Central memory CD4-positive, alpha-beta T cell (primary cell): Measurements from ENCODE around the gene FRMD3.

Source experiments
- DNase-seq: peaks from one replicate; pipeline ENCODE4 v3.0.0; 2022

Gene FRMD3

DNA sequence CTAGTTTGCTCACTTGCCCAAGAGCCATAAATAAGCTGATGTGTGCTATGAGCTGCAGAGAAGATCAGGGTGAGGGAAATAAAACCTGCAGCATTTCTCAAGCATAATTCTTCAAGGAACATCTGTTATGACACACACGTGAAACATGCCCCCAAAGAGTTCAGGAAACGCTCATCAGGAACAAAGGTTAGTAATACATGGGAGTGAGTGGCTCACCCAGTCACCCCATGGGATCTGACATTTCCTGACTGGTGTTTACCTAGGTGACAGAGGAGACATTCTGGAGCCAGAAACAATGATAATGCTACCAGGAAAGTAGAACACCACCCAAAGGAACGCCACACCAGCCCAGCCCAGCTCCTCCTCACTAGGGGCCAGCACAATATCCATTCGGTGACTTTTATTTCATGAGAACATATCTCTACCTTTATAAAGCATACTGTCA is 66.0 kb downstream of the FRMD3 start:
- DNase-seq, result no peak

DNA sequence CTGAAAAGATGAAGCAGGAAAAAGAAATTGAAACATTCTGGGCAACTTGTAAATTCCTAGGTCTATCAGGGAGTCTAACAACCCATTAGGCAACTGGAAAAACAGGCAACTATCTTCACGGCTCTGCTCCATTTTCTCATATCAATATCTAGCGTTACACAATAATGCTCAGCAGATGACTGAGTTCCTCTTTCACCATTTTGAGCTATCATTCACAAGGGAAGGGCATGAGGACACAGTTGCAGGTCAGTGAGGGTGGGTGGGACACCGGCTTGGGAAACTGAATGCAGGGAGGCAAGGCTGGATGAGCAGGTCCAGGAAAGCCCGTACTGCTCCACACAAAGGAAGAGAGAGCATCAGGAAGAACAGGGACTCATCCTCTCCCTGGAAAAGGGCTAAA is 67.0 kb downstream of the FRMD3 start:
- DNase-seq, result no peak

DNA sequence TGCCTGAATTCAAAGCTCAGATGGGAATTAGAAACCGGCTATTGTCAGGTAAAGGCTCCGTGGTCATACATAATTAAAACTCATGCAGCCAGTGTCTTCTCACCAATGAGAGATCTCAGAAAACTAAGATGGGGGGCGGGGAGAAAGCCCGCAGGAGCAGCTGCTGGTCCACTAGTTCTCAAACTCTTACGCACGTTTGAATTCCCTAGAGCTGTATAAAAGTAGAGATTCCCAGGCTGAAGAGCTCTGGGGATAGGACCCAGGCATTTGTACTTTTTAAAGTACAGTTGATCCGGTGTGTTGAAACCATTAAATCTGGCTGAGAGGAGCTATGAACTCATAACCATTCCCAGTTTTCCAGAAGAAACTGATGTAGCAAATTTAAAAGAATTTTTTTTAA is 68.5 kb downstream of the FRMD3 start:
- DNase-seq, result no peak

DNA sequence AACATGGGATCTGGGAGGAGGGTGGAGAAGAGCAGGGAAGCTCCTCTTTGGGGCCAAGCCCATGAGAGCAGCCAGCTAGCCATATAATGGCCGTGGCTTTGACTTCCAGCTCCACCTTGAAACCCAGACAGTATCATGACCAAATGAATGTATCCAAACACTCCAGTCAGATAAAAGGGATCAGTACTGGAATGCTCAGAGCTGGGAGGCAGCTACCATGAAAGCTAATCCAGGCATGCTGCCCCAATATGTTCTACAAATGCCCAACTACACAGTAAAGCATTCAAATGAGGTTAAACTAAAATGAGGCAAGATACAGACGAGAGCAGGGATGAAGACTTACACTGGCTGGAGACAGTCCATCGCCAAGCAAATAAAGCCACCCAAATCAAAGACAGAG is 69.4 kb downstream of the FRMD3 start:
- no peak for DNase-seq

DNA sequence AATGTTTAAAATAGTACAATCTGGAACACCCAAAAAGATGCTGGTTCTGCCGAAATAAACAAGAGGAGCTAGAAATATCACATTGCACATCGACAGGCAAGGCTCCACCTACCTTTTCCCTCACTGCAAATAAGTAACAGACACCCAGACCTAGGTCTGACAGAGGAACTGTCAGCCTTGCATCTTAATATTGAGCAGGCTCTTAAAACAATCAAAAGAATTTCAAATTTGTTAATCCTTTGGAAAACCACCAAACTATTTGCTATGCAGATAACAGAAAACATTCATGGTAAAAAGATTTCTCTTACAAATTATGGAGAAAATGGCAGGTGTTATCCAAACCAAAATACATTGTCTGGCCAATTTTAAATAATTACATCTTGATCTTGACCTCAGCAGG is 71.3 kb downstream of the FRMD3 start:
- no peak for DNase-seq

DNA sequence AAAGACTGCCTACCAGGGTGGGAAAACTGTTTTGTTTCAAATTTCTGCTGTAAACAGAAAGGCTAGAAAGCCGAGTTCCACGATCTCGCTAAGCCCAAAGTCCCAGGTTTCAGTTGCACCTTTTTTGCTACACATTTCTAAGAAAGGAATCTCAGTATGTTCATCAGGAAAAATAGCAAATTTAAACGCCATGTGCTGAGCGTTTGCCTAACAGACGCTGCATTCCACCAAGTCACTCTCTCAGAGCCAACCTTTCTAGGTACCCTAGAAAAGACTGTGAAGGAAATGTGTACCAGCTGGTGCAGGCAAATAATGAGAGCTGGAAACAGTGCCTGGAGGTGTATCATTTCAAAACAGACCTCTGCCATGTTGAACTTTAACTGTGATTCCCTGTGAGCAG is 71.8 kb downstream of the FRMD3 start:
- DNase-seq, result no peak

DNA sequence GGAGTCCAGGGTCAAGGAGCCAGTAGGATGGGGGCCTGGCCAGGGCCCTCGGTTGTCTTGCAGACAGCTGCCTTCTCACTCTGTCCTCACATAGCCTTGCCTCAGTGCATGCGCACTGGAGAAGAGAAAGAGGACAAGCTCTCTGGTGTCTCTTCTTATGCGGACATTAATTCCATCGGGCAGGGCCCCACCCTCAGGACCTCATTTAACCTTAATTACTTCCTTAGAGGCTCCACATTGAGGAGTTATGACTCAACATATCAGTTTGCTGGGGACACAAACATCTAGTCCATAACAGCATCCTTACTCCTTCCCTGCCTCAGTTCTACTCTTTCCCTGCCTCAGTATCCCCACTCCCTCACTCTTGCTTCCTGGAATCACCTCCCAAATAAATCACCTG is 78.4 kb downstream of the FRMD3 start:
- DNase-seq, result no peak

DNA sequence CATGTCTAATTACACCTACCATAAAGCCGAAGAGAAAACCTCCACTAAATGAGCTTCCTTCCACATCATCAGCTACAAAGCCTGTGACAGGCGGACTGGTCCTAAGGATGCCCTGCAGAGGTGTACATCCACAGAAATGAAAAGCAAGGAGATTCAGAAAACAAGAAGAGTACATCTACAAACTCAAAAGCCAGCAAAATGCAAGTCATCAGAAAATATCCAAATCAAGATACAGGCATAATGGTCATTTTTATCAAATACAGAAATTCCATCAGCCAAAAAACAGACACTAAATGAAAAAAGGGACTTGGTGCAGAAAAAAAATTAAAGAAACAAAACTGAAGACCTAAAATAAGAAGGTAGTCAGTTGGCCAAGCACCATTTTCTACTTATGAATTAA is 79.7 kb downstream of the FRMD3 start:
- no peak for DNase-seq

DNA sequence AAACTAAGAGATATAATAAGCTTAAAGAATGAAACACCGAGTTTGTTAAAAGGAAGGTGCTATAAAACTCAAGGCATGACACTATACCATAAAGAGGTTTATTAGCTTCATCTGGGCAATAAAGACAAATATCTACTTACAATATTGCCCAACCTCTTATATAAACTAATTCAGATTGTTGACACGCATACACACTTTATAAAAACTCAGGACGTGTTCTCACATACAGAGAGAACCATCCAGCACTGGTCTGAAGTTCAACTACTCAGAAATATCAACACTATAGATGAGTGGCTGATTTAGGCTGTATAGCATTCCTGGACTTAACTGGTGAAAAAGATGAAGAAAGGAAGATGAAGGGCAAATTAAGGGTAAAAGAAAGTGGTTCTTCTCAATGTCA is 81.2 kb downstream of the FRMD3 start:
- DNase-seq, result no peak

DNA sequence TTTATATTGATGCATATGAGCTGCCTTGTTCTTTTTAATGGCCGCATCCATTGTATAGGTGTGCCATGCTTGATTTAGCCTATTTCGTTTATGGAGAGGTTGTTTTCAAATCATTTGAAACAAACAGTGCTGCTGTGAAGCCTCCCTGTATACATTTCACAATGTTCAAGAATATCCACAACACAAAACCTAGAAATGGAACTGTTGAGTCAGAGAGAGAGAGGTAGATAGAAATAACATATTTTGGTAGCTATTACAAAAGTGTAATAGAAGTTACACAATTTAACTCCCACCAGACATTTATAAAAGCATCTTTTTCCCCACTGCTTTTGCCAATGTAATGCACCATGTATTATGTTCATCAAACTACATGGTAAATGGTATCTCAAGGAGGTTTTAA is 82.0 kb downstream of the FRMD3 start:
- DNase-seq, result no peak

DNA sequence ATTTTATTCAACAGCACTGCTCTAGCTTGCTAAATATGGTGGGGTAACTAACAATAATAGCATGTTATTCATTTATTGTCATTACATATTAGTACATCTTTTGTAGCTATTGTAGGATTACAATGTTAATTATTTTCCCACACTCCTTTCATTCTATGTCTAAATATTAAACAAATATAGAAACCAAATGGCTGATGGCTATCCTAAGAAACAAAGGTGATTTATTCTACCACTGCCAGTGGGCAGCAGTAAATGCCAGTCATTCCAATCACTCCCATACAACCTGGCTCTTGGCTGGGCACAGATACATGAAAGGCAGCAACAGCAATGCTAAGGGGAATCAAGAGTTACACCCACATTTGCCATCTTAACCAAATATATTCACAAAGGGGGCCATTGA is 84.1 kb downstream of the FRMD3 start:
- DNase-seq, result no peak

DNA sequence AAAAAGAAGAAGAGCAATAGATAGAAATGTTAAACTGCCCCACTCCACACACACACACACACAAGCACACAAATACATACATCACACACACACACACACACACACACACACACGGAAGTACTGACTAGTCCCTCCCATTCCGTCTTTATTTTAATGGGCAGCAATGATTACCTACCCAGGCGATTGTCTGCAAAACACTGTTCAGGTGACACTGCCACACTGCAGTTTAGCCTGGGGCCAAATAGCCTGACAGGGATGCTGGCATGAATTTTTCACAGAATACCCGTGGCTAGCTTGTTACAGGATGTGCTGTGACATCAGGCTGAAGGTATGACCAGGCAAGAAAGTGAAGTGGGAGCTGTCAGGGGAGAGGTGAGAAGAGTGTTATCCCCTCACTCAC is 86.9 kb downstream of the FRMD3 start:
- no peak for DNase-seq

DNA sequence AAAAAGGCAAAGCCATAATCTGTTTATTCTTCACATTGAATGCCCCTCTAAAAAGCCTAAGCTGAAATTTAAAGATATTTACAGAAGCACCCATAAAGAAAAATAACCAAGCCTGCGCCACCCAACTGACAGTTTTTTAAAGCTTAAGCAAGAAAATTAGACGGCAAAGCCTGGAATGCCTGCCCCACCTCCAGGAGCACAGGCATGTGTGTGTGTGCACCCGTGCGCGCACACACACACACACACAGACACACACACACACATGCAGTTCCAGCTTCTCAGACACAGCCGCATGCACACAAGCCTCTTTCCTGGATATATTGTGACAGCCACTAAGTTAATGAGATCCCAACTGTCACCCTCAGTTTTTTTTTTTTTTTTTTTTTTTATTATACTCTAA is 88.2 kb downstream of the FRMD3 start:
- no peak for DNase-seq

DNA sequence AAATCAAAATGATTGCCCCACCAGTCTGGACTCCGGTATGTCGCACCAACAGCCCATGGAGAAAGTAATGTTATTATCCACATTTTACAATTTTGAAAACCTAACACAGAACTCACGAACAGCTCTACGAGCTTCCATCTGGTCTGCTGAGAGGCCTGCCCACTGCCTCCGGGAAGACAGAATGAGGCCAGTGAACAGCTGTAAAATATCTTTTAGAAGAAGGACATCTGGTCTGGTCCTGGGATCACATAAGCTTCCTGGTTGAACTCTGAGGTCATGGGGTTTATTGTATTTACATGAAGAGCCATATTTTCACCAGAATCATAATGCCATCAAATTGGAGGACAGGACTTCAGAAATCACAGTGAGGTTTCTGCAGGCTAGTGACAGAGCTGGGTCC is 89.0 kb downstream of the FRMD3 start:
- DNase-seq, result no peak

DNA sequence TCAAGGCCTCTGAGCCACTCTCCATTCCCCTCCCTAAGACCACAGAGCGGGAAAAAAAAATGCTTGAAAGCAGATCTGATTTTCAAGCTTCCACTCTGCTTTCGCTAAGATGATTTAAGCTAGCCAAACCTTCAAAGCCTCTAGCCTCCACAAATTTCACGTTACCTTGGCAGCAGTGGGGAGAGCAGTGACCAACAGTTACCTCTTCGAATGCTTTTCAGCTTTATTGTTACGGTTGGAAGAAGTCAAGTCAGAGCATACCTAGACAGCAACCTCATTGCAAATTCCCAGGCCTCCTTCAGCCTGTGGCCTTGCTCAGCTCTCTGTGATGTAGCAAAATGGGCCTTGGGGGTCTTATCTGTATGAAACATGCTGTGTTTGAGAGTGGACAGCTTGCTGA is 89.6 kb downstream of the FRMD3 start:
- no peak for DNase-seq

DNA sequence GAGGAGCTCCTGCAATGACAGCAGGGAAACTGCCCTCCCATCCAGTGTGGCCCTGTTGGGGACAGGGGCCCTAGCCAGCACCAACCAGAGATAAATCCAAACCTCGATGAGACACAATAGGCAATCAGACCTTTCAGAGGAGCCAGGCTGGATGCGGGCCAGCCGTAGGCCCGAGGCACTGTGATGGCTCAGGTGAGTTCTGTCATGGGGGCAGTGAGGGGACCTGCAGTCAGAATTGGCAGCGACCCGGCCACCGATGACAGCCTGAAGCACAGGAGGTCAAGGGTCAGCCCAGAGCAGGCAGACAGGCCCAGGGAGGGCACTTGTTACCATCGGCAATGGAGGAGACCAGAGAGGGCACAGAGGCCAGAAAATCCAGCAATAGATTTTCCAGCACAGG is 90.8 kb downstream of the FRMD3 start:
- DNase-seq, result no peak

DNA sequence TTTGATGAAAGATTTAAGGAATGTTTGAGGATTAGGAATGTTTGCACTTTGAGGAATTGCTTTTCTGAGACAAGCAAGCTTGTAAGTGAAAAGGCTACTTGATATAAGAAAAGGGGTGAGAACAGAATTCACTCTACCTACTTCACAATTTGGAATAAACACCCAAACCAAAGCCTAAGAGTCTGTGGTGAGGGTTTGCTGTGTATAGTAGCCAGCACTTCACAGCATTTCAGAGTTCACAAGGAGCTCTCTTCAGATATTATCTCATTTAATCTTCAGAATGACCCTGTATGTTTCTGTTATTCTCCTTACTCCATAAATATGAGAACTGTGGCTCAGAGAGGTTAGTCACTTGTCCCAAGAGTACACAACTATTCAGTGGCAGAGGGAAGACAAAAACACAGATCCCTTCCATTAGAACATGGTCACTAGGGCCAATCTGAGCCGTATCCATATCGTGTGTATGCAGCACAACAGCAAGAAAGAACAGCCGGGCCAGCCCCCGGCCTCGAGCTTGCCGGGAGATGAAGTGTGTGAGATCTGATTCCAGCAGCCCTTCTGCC is 92.4 kb downstream of the FRMD3 start:
- no peak for DNase-seq

DNA sequence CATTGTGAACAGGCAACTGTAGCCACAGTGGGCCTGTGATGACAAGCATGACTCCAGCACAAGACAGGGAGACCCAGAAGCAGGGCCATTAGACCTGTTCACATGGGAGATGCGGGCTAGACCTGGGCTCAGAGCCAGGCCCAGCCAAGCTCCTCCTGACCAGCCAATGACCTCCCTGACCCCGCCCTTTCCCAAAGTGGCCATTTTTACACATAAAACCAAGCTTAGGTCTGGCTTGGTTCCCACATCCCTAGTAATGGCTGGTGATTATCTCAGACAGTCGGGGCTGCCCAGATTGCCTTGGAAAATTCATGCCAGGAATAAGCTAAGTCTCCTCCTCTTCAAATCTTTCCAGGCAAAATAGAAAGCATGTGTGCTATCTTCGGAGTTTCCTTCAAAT is 94.1 kb downstream of the FRMD3 start:
- DNase-seq, result no peak

DNA sequence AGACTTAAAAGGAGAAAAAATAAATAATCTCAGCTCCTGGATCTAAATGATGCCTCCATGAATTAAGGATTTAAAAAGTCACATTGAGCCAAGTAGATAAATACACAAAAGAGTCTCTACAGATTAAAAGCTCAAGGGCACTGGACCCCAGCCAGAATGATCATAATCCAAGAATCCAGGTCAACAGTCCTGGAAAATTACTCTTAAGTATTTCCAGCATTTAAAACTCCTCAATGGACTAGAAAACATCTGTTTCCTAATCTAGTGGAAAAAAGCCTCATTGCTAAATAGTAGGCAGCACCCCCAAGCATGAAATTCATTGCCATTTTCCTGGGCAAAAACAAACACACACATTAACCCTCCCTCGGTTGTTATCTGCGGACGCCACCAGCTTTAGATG is 96.8 kb downstream of the FRMD3 start:
- no peak for DNase-seq

DNA sequence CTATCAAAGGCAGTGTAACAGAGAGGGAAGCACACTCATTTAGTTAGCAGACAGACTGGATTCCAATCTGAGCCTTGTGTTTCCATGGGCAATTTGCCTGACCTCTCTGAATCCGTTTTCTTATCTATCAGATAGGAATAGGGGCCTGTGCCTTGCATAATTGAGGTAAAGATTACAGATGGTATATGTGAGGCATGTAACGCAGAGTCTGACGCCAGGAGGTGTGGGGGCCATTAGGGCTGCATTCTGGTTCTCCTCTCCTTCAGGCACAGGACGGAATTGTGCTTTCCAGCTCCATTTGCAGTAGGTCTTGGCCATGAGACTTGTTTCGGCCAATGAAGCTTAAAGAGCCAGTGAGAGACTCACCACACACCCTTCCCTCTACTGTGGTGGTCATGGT is 97.6 kb downstream of the FRMD3 start:
- no peak for DNase-seq

DNA sequence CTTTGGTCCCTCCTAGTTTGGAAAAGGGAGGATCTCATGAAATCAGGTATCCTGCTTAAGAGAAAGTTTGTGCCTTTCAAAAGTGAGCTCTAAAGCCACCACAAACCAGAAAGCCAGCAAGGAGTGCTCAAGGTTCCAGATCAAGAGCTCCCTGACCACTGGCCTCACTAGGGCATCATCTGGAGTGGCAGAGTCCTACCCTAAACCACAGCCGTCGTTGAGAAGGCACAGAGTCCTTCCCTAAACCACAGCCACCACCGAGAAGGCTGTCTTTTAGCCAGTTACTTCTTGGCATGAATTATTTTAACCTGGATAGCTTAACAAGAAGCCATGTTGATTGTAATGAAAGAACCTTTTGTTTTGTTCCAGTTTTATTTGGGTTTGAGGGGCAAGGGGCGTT is 102.9 kb downstream of the FRMD3 start:
- no peak for DNase-seq

DNA sequence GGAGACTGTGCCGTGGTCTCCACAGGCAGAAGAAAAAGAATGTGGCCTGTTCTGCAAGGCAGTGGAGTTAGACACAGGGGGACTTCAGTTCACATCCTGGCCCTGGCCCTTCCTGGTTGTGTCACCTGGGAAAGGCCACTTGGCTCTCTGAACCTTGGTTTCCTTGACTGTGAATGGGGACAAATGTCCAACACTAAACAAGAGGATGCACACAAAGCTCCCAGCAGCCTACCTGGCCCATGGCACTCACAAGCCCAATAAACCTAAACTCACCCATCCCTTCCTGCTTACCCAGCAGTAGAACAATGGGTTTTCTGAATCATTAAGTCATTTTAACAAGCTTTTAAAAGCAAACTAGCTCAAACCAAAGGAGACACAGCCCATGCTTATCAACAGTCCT is 103.9 kb downstream of the FRMD3 start:
- no peak for DNase-seq

DNA sequence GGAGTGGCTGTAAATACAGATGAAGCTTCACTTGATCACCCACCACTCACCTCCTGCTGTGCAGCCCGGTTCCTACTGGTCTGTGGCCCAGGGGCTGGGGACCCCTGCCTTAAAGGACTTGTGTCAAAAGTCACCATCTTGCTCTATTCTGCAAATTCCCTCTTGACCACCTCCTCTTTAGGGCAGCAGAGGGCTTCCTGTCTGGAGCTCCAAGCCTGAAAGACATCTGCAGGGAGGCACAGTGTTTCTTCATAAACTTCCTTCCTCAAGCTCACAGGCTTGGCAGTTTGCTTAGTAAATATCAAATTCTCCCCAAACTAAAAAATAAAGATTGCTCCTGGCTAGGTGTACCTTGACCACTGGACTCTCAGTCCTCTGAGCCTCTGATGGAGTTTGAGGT is 104.4 kb downstream of the FRMD3 start:
- DNase-seq, result no peak

DNA sequence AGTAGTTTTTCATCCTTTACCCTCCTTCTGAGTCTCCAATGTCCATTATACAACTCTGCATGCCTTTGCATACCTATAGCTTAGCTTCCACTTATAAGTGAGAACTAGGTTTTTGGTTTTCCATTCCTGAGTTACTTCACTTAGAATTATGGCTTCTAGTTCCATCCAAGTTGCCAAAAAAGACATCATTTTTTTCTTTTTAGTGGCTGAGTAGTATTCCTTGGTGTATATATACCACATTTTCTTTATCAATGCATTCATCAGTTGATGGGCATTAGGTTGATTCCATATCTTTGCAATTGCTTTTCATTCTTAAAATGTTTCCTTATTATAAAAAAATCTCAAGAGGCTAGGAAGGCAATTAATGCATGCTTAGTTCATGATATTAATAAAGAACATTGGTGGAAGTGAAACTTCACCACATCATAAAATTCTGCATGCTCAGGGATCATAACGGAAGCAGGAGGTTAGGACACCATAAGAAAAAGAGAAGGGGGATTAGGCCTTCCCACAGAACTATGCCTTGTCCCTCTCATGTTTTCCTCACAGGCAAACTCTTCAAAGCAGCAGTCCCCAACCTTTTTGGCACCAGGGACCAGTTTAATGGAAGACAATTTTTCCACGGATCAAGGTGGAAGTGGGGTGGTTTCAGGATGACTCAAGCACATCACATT is 105.2 kb downstream of the FRMD3 start:
- no peak for DNase-seq

DNA sequence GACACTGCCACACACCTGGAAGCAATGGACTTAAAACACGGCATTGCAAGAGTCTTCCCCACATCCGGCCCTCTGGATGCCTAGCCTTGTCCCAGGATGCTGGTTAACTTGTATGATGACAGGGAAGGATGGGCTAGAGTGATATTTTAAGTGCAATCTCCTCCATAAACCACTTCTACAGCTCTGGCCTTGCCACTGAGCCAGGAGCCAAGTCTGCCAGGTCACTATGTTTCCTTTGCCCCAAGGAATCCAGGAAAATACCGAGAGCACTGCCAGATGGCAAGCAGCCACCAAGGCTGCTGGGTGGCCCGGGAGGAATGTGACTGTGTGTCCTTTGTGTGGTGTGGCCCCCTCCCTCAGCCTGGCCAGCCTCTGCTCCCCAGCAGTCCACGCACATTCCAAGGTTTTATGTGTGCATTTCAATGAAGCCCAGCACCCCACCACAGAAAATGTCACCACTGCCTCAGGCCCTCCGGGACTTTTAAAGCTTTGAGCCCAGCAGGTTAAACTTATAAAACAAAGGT is 106.0 kb downstream of the FRMD3 start:
- no peak for DNase-seq
